Measurements from ENCODE around the gene THRSP.
A peak's percentile ranks its signal among the peaks of the same experiment; 100 is the strongest.
"Not testable (repeated sequence)": the region's sequence is repeated elsewhere in the genome, so short reads cannot be mapped to it uniquely, and the experiment has no call there.

Gene THRSP

GRCh38 chr11:78063440-78064181 is at the start of gene THRSP:
Gene THRSP, plus strand, starts transcription at chr11:78063861. Its CDS starts 21 bp downstream, at chr11:78063882.
- DNase-seq (ENCODE audit: insufficient read length, low spot score) (no peak), FAIRE-seq (no peak)

GRCh38 chr11:78014937-78015520 is 48.6 kb upstream of the THRSP start:
- not testable (repeated sequence) for DNase-seq (ENCODE audit: insufficient read length, low spot score); FAIRE-seq

GRCh38 chr11:78015878-78016277 is 47.8 kb upstream of the THRSP start:
- DNase-seq (ENCODE audit: insufficient read length, low spot score) (no peak), FAIRE-seq (no peak)

- DNase-seq (ENCODE audit: insufficient read length, low spot score): no peak
- no peak for FAIRE-seq
Measured at GRCh38 chr11:78019808-78020207, 43.9 kb upstream of the THRSP start.

GRCh38 chr11:78020246-78020645 is 43.4 kb upstream of the THRSP start:
- FAIRE-seq (no peak), DNase-seq (ENCODE audit: insufficient read length, low spot score) (no peak)

- DNase-seq (ENCODE audit: insufficient read length, low spot score) (no peak), FAIRE-seq (no peak)
Measured at GRCh38 chr11:78021611-78022010, 42.0 kb upstream of the THRSP start.

- FAIRE-seq (peak; percentile 69), DNase-seq (ENCODE audit: insufficient read length, low spot score) (peak; percentile 62)
Measured at GRCh38 chr11:78022397-78023396, 41.0 kb upstream of the THRSP start, which contains the start of gene KCTD14. Gene KCTD14, minus strand, starts transcription at chr11:78023276. Its CDS starts 27 bp downstream, at chr11:78023249.

GRCh38 chr11:78023426-78023825 is 40.2 kb upstream of the THRSP start:
- DNase-seq (ENCODE audit: insufficient read length, low spot score) (no peak), FAIRE-seq (no peak)

GRCh38 chr11:78025378-78025777 is 38.3 kb upstream of the THRSP start:
- FAIRE-seq: no peak
- no peak for DNase-seq (ENCODE audit: insufficient read length, low spot score)

GRCh38 chr11:78027759-78028158 is 35.9 kb upstream of the THRSP start:
- DNase-seq (ENCODE audit: insufficient read length, low spot score): no peak
- FAIRE-seq: no peak

- not testable (repeated sequence) for FAIRE-seq
- DNase-seq (ENCODE audit: insufficient read length, low spot score): peak; percentile 47
Measured at GRCh38 chr11:78028423-78028822, 35.2 kb upstream of the THRSP start.

GRCh38 chr11:78030429-78031325 is 33.0 kb upstream of the THRSP start:
- DNase-seq (ENCODE audit: insufficient read length, low spot score) (peak; percentile 65), FAIRE-seq (peak; percentile 65)

GRCh38 chr11:78031629-78032028 is 32.0 kb upstream of the THRSP start:
- FAIRE-seq (no peak), DNase-seq (ENCODE audit: insufficient read length, low spot score) (no peak)

- no peak for DNase-seq (ENCODE audit: insufficient read length, low spot score)
- no peak for FAIRE-seq
Measured at GRCh38 chr11:78032090-78032489, 31.6 kb upstream of the THRSP start.

- FAIRE-seq: no peak
Measured at GRCh38 chr11:78033040-78033439, 30.6 kb upstream of the THRSP start.

GRCh38 chr11:78034623-78035022 is 29.0 kb upstream of the THRSP start:
- FAIRE-seq (no peak), DNase-seq (ENCODE audit: insufficient read length, low spot score) (no peak)

More at GRCh38 chr11:78033040-78033439, 30.6 kb upstream of the THRSP start:
- DNase-seq (ENCODE audit: insufficient read length, low spot score): no peak

GRCh38 chr11:78036313-78036712 is 27.3 kb upstream of the THRSP start:
- FAIRE-seq: peak; percentile 65

GRCh38 chr11:78037056-78037455 is 26.6 kb upstream of the THRSP start:
- DNase-seq (ENCODE audit: insufficient read length, low spot score) (no peak), FAIRE-seq (peak; percentile 9)

More at GRCh38 chr11:78036313-78036712, 27.3 kb upstream of the THRSP start:
- DNase-seq (ENCODE audit: insufficient read length, low spot score): no peak

- DNase-seq (ENCODE audit: insufficient read length, low spot score): no peak
- FAIRE-seq: no peak
Measured at GRCh38 chr11:78037825-78038620, 25.6 kb upstream of the THRSP start.
